ENCODE measurements around the gene FOXN4.

- TF ChIP-seq CTCF (IDR thresholded peaks at IDR 0.05 in 8 of 11, conservative IDR thresholded peaks at IDR 0.05 in 3 of 11) (no peak), POLR2AphosphoS5 (IDR thresholded peaks at IDR 0.05) (no peak)
Measured at GRCh38 chr12:109294286-109294796, 14.7 kb downstream of the FOXN4 start.

All from spleen (tissue), 7 donors.